Bronchial epithelial cell (primary cell): ENCODE data around the gene HES6. TPM values are rescaled to one million over a fixed set of nuclear protein-coding genes. Genes with fewer than 3 reads are reported as not detected.
A peak's percentile ranks its signal among the peaks of the same experiment; 100 is the strongest.

Source experiments
- DNase-seq: peaks from one replicate; pipeline ENCODE4 v3.0.0-alpha.2; 2010; ENCODE audit warnings: low read depth
- FAIRE-seq: peaks from 2 replicates; lab custom pipeline; 2011; peaks lifted over from hg19 to GRCh38; lab: Jason Lieb, UNC
- H3K27me3 ChIP-seq: 2 replicates; pipeline ENCODE4 v1.5.1; 2011; ENCODE audit warnings: low read length; ENCODE audit not compliant: control insufficient read depth, insufficient read depth
- H3K36me3 ChIP-seq: 2 replicates; pipeline ENCODE4 v1.5.1; 2011; ENCODE audit warnings: low read length; ENCODE audit not compliant: control insufficient read depth, insufficient read depth
- H3K4me3 ChIP-seq: 2 replicates; pipeline ENCODE4 v1.5.1; 2011; ENCODE audit warnings: mild to moderate bottlenecking, low read depth, low read length, control low read depth
- total RNA-seq: library from RNA; depleted of rRNA; stranded (reverse); fragments of >200 nt; gene quantifications from 2 replicates; pipeline ENCODE4 v1.2.1, GENCODE V29; 2014
- TF ChIP-seq, protein P1 (sequence below): IDR thresholded peaks from 2 replicates; pipeline ENCODE4 v1.5.1; 2011; ENCODE audit warnings: mild to moderate bottlenecking, moderate library complexity, low read length, control low read depth, inconsistent platforms; ENCODE audit not compliant: insufficient read depth, severe bottlenecking

HES6 gene
- total RNA-seq, 1 donor from 2014 or later, result 36.1 TPM

DNA sequence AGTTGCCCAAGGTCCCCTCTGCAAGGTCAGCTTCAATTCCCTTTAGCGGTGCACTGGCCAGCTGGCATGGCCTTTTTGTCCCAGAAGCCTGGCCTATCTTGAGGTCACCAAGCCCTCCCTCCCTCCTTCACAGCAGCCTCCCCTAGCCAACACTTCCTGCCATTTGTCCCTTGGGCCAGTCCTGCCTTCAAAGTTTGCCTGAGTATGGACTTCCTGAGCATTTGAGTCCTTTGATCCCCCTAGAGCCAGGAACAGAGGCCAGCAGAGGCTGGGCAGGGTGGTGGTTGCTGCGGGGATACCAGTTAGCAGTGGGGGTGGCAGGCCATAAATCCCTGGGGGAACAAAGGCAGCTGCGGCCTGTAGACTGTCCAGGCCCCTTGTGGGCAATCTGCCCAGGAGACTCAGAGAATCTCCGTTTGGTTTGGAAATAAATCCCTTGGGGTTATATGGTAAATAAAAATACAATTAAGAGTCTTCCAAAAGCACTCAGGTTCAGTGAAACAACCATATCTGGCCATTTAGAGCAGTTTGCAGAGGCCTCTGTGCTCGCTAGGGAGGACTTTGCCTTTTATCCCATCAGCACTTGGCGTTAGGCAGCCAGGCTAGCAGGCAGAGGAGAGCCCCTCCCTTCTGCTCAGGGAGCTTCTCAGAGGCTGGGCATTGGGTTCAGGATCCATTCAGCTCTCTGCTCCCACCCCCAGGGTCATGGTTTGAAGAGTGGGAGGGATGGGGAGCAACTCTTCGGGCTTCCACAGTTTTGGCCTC, 3.1 kb upstream of the HES6 start:
- TF ChIP-seq, protein P1, sequence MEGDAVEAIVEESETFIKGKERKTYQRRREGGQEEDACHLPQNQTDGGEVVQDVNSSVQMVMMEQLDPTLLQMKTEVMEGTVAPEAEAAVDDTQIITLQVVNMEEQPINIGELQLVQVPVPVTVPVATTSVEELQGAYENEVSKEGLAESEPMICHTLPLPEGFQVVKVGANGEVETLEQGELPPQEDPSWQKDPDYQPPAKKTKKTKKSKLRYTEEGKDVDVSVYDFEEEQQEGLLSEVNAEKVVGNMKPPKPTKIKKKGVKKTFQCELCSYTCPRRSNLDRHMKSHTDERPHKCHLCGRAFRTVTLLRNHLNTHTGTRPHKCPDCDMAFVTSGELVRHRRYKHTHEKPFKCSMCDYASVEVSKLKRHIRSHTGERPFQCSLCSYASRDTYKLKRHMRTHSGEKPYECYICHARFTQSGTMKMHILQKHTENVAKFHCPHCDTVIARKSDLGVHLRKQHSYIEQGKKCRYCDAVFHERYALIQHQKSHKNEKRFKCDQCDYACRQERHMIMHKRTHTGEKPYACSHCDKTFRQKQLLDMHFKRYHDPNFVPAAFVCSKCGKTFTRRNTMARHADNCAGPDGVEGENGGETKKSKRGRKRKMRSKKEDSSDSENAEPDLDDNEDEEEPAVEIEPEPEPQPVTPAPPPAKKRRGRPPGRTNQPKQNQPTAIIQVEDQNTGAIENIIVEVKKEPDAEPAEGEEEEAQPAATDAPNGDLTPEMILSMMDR, result no peak
- DNase-seq (no peak), FAIRE-seq (no peak)
- peaks cover 6% of the 10 kb centered on the region for H3K27me3 ChIP-seq
- peaks cover 14% of the 10 kb centered on the region for H3K36me3 ChIP-seq
- H3K4me3 ChIP-seq, result no peak overlapping the region

DNA sequence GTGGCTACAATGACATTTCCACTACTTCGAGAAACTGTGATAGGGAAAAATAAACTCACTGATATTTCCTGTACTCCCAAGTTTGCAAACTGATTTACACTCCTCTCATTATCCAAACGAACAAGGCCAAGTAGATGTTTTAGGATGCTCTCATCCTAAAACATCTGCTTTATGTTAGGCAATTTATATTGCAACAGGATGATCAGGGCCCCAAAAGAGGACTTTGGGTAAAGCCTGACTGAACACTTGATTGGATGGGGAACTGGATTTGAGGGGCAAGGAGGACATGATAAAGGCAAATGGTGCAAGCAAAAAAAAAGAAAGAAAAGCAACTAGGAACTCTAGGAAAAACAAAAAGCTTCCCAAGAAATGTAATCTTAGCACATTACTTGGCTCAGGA, 2.1 kb upstream of the HES6 start:
- peaks cover 7% of the 10 kb centered on the region for H3K36me3 ChIP-seq
- no peak for DNase-seq
- no peak overlapping the region for H3K4me3 ChIP-seq
- no peak for FAIRE-seq
- peaks cover 8% of the 10 kb centered on the region for H3K27me3 ChIP-seq
- TF ChIP-seq, protein P1, result no peak

DNA sequence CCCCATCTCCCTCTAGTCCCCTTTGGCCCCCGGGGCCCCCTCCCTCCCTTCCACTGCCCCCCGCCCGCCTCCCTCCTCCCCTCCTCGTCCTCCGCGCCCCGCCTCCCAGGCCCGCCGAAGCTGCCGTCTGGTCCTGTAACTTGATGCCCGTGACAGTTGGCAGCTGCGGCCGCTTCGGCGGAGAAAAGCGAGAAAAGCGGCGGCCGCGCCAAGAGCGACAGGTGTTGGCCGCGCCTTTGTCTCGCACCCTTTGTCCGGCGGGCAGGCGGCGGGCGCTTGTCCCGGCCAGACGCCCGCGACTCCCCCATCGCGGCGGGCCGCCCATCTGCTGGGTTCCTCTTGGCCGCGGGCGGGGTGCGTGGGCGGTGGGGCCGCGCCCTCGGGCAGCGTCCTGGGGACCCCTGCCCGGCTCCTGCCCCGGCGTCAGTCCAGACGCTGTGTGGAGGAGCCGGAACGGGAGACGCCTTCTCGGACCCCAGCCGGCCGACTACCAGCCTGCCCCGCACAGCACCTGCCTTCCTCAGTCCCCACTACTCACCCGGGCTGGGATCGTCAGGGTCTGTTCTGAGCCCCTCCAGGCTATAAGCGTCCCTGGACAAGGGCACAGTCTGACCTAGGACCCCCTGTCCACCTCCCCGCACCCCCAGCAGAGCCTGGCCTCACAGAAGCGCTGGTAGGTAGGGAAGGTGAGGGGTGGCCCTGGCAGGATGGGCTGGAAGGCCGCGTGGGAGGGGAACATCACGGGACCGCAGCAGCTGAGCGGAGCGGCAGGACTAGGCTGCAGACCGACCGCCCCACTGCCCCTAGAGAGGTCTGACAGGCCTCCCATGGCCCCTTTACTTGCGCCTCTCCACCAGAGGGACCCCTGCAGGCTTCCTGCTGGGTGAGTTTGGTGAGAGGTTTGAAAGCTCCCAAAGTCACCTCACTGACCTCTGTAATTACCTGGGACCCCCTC, 1.2 kb upstream of the HES6 start:
- no peak for FAIRE-seq
- no peak for DNase-seq
- Histone ChIP-seq H3K36me3 (peaks cover 3% of the 10 kb centered on the region), H3K27me3 (peaks cover 8% of the 10 kb centered on the region), H3K4me3 (no peak overlapping the region)
- TF ChIP-seq, protein P1, result no peak

DNA sequence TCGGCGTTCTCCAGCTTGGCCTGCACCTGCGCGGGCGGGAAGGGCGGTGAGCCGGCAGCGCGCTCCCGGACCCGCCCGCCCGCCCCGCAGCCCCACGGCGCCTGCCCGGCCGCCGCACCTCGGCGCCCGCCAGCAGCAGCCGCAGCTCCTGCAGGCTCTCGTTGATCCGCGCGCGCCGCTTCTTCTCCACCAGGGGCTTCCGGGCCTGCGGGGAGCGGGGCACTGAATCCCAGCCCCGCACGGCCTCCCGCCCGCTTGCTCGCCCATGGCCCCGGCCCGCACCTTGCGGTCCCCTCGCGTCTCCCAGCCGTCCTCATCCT, 335 bp downstream of the HES6 start:
- DNase-seq (no peak), FAIRE-seq (no peak)
- peak overlapping the region; percentile 59 for H3K4me3 ChIP-seq
- H3K27me3 ChIP-seq, result peaks cover 8% of the 10 kb centered on the region
- H3K36me3 ChIP-seq, result no peaks in the 10 kb centered on the region
- TF ChIP-seq, protein P1, result no peak

DNA sequence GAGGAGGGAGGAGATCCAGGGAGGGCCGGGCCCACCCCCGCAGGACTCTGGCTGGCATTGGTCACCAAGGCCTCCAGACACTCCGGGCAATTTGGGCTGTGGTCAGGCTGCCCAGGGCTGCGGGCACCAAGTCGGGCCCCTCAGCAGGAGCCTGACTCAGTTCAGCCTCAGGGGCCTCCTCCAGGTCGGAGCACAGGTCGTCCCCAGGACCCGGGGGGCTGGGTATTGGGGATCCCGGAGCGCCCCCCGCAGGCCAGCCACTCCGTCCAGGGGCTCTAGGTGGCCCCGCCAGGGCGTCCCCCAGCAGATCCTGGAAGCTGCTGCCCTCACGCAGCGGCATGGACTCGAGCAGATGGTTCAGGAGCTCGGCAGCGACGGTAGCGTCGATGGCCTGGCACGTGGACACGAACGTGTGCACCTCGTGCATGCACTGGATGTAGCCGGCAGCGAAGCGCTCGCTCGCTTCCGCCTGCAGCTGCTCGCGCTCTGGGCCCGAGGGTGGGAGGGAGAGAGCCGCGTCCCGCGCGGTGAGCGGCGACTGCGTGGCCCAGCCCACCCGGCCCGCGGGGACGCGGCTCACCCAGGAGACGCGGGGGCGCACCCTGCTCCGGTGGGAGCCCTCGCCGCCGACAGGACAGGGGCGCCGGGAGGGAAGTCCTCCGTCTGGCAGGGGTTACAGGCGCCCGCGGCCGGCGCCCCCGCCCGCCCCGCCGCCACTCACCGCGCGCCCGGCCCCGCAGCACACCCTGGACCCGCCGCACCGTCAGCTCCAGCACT, 884 bp downstream of the HES6 start:
- TF ChIP-seq, protein P1, result no peak
- FAIRE-seq (no peak), DNase-seq (no peak)
- H3K27me3 ChIP-seq, result peaks cover 8% of the 10 kb centered on the region
- H3K4me3 ChIP-seq, result peak overlapping the region; percentile 59
- no peaks in the 10 kb centered on the region for H3K36me3 ChIP-seq
